Suppressor macrophage (primary cell): ENCODE data around the gene PAOX.

Source experiments
- DNase-seq, 4 experiments: peaks; one replicate each; pipeline ENCODE4 v3.0.0-alpha.2; 2020 to 2022
- total RNA-seq, 17 experiments: gene quantifications; one replicate each; lab custom pipeline; 2026; ENCODE audit warnings: mixed read lengths in 6 of 17, inconsistent platforms in 3 of 17; lab: John Stamatoyannopoulos, UW

The PAOX gene
- total RNA-seq: 0.34 to 2.4 (median 0.84) reads per million in 17 experiments

DNA sequence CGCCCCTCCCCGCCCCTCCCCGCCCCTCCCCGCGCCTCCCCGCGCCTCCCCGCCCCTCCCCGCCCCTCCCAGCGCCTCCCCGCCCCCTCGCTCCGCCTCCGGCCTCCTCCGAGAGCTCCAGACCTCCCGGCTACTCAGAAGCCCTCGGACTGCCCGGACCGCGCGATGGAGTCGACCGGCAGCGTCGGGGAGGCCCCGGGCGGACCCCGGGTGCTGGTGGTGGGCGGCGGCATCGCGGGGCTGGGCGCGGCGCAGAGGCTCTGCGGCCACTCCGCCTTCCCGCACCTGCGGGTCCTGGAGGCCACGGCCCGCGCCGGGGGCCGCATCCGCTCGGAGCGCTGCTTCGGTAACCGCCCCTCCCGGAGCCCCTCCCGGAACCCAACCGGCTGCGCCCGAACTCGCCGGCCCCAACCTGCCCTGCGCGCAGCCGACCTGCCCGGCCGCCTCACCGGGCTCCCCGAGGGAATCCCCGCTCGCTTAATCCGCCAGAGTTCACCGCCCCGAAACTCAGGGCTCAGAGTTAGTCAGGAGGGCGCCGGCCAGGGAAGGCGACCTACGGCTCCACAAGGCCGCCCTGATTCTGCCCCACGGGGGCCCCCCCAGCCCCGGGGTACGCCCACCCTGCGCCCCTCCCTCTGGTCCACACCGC is at the start of gene PAOX:
PAOX (plus strand) TSS at position 111 of the 649 bp plus-strand sequence; CDS start at position 166, 55 bp downstream.
- DNase-seq: peak; percentile 63 to 88 (median 80)

DNA sequence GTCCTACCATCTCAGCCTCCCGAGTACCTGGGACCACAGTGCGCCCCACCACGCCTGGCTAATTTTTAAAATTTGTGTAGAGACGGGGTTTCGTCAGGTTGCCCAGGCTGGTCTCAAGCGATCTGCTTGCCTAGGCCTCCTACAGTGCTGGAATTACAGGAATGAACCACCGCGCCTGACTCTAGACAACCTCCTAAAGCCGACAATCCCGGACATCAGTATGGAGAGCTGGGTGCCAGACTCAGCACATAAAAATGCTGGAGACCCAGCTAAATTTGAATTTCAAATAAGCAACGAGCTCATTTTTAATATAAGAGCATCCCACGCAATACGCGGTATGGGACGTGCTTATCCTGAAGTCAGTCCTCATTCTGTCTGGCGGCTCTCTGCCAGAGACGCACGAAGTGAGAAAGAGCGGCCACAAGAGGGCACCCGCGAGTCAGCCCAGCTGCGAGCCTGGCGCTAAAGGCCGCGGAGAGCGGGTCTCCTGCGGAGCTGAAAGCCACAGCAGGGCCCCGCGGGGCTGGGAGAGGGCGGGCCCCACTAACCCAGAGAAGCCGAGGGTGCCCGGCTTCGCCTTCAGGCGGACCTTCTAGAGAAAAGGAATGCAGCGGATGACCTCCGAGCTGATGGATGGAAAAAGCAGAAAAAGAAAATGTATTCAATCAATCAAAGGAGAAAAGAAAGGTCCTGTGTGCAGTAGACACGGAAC is 49.4 kb upstream of the PAOX start:
- DNase-seq: peak; percentile 86 to 95 (median 92)

DNA sequence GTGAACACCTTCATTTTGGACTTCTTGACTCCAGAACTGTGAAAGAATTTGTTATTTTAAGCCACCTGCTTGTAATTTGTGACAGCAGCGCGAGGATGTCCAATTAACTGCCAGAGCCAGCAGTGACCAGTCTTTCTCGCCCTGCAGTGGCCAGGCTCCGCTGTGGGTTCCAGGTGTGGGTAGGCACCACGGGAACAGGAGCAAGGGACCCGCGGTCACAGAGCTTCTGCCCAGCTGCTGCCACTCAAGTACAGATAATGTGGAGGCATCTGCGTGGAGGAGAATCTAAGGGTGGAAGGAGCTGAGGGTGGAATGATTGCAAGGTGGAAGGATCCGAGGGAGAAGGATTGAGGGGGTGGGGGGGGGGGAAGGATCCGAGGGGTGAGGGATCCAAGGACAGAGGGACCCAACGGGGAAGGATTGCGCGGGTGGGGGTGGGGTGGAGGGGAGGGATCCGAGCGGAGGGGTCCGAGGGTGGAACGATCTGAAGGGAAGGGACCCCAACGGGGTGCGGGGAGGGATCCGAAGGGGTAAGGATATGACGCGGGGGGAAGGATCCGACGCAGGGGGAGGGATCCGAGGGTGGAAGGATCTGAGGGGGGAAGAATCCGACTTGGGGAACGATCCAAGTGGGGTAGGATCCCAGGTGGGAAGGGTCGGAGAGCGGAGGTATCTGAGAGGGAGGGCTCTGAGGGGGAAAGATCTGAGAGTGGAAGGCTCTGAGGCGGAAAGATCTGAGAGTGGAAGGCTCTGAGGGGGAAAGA is 45.9 kb upstream of the PAOX start:
- no peak for DNase-seq

DNA sequence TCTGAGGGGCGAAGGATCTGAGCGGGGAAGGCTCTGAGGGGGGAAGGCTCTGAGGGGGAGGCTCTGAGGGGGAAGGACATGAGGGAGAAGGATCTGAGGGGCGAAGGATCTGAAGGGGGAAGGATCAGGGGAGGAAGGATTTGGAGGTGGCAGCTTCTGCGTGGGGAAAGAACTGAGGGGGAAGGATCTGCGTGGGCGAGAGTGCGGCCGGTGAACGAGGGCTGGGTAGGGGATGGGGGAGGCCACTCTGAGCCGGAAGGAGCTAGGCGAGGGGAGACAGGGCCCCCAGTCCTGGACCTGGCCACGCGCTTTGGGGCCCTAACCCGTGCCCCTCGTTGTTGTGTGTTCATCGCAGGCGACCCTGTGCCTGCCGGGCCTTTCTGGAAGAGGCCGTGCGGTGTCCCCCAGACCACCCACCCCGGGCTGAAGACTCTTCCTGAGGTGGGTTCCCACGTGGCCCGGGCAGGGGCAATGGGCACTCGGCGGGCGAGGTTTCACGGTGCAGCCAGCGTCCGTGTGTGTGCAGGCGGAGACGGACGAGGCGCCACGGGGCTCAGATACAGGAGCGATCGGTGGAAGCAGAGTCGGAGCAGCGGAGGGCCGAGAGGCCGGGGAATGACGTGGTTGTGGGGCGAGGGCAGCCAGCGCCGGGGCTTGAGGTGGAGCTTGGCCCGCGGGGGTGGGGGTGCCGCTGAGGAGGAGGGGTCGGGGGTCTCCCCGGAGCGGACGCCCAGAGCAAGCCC is 44.4 kb upstream of the PAOX start:
- DNase-seq: no peak

DNA sequence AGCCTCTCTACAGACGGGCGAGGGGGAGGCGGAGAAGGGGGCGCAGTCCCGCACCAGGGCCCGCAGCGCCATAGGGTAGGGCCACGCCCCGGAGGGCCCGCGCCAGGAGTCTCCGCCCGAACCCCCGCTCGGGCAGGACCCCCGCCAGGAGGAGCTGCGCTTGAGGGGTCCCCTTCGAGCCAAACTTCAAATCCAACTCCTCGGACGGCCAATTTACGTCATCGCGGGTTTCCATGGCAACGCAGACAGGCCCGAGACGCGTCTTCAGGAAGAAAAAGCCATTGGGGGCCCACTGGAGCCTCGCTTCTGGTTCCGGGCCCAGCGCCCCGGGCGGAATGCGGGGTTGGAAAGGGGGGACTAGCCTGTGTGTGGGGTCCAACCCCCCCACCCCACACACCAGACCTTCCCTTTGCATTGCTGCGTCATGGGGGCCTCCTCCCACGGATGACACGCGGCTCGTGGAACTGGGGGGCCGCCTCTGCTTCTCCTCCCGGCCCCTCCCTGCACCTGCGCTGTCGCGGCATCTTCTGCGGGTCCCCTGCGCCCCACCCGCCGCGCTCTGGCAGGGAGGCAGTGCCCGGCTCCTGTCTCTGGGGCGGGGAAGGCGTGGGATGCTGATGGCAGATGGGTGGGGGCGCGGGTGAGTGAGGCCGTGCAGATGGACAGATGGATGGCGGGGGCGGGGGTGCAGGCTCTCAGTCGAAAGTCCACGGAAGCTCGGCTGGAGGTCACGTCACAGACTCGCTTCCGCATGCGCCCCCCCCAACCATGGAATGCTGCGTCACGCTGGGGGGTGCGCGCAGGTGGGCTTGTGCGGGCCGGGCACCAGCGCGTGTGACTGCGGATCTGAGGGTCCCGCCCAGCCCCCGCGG is 43.6 kb upstream of the PAOX start:
- peak; percentile 44 to 70 (median 61) for DNase-seq

DNA sequence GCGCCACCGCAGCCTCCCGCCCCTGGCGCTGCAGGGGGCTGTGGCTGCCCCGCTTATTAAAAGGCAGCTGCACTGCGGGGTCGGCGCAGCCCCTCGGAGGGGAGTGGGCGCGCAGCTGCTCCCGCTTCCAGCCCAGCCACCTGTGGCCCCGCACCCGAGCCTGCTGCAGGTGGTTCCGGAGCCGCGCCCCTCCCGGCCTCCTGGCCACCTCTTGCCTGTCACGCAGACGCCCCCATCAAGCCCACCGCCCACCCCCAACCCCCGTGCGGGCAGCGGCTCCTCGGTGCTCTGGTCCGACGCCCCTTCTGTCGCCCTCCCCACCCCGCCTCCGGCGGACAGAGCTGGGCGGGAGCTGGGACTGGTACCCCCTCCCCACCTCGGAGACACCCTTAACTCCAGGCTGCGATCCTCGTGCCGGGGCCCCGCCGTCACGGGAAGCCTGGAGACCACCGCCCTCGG is 42.9 kb upstream of the PAOX start:
- no peak for DNase-seq

DNA sequence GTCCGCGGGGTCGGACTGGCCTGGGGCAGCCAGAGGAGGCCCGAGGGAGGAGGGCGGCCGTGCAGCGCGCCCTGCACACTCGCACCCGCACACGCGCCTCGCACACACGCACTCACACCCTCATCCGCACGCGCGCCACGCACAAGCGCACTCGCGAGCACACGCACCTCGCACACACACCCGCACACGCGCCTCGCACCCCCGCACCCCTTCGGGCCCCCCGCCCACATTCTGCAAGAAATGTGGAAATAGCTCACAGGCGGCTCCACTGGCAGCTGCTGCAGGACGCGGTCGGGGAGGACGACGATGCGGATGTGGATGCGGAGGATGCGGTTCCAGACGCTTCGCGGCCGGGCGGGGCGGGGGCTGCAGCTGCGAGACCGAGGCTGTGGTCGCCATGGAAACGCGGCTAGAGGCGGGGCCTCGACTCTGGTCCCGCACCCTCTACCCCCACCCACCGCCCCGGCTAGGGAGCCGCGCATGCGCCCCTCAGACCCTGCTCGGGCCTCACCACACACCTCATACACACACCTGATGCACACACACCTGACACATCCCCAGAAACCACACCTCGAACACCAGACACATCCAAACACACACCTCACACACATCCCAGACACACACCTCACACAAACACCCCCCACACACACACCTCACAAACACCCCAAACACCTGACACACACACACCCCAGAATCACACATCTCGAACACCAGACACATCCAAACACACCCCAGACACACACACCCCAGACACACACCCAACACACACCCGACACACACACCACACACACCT is 42.3 kb upstream of the PAOX start, which contains the start of gene CALY:
CALY (minus strand) TSS at position 320 of the 793 bp plus-strand sequence. CDS start 7,907 bp downstream, outside the sequence.
- DNase-seq: peak in 3 of 4 experiments; percentile 26 to 46 (median 34)

DNA sequence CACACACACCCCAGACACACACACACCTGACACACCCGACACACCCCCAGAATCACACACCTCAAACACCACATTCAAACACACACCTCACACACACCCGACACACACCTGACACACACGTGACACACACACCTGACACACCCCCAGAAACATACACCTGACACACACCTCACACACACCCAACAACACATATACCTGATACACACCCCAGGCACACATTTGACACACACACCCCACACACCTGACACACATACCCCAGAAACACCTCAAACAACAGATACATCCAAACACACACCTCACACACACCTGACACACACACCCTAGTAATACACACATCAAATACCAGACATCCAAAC is 41.7 kb upstream of the PAOX start:
- no peak for DNase-seq

DNA sequence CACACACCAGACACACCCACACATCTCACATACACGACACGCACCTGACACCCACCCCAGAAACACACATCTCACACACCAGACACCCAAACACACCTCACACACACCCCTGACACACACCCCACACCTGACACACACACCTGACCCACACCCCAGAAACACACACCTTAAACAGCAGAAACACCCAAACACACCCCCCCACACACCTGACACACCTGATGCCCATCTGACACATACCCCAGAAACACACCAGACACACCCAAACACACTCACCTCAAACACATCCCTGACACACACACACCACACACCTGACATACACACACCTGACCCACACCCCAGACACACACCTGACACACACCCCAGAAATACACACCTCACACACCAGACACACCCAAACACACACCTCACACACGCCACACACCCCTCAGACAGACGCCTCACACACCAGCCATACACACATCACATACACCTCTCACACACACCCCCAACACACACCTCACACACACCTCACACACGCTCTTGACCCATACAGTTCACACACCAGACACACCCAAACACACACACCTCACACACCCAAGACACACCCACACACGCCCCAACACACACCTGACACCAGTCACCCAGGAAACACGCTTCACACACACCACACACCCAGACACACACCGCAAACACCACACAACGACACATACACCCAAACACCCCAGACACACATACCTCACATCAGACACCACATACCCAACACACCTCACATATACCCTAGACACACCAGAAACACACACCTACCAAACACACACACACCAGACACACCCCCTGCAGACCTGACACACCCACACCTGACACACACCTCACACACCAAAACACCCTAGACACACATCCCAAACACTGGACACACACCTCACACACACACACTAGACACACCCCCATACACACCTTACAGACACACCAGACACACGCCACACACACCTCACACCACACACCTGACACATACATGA is 40.7 kb upstream of the PAOX start:
- no peak for DNase-seq

DNA sequence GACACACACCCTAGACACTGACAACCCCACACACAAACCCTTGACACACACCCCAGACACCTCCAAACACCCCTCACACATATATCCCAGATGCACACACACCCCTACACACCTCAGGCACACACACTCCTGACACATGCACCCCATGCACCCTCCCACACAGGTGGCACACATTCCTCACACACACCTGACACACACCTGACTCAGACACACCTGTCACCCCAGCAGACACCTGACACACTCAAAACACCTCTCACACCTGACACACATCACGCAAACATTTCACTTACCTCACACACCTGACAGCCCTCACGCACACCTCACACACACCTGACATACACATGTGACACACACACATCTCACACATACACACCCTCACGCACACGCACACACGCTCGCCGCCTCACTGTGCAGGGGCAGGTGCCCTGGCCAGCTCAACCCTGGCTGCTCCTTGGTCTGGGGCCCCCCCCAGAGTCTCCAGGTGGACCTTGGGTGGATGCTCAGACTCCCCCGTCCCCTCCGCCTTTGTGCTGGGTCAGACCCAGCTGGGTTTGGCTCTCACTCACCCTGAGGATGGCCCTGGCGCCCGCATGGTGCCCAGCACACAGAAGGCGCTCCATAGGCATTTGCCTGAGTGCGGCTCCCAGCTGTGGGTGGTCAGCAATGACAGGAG is 39.2 kb upstream of the PAOX start:
- DNase-seq: no peak

DNA sequence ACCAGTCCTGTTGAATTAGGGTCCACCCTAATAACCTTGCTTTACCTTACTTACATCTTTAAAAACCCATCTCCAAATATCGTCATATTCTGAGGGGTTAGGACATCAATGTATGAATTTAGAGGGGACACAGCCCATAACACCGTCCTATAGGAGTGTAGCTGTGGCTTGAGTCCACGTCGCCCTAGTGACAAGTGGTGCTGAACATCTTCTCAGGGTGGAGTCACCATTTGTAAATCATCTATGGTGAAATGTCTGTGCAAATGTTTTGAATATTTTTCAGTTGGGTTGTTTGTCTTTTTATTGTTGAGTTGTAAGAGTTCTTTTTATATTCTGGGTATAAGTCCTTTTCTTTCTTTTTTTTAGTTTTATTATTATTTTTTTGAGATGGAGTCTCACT is 37.1 kb upstream of the PAOX start:
- DNase-seq: no peak

DNA sequence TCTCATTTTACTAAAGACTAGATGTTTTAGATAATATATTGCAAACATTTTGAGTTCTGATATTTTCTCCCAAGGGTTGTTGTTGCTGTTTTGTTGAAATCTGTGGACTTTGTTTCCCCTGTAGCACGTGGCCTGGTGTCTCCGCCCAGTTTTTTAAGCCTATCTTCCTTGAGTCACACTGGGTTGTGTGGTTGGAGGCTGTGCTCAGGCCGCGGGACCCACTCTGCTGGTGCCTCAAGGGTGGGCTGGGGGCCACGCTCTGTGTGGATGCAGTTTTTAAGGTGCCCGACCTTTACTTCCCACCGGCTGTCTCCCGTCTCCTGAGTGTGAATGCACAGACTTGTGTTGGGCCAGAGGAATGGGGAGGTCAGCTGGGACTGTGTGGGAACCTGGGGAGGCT is 36.1 kb upstream of the PAOX start:
- no peak for DNase-seq

DNA sequence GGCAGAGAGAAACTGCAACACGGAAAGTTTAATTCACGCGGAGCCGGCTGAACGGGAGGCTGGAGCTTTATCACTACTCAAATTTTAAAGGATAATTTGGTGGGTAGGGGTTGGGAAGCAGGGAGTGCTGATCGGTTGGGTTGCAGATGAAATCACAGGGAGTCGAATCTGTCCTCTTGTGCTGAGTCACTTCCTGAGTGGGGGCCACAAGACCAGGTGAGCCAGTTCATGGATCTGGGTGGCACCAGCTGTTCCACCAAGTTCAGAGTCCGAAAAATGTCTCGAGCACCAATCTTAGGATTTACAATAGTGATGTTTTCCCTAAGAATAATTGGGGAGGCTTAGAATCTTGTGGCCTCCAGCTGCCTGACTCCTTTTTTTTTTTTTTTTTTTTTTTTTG is 35.5 kb upstream of the PAOX start:
- no peak for DNase-seq

DNA sequence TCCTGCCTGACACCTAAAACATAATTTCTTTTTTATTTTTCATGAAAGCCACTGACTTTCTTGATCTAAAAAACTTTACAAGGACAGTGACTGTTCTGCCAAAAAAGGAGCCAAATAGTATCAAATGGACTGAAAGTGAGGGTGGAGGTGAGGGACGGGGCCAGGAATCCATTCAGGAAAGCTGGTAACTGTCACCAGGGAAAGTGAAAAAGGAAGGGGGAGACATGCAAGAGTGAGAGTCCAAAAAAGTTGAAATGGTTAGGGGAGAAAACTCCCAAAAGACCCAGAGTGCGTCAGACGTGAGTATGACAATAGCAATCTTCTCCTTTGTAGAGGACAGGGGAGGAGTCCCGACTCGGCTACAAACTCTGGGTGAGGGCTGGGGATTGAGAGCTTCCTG is 34.8 kb upstream of the PAOX start:
- DNase-seq: no peak

DNA sequence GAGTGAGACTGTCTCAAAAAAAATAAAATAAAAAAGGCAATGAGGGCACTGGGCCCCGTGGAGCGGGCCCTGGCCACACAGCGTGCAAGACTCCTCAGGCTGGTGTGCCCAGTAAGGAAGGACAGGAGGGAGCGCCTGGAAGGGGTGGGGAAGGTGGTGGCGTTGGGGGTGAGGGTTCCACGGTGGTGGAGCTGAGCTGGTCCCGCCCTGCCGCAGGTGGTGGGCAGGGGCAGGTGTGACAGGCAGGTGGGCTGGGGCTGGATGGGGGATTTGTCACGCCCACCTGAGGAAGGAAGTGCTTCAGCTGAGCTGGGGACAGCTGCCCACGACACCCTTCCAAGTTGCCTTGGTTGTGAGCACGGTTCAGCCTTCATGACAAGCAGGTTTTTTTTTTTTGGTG is 32.6 kb upstream of the PAOX start:
- no peak for DNase-seq

DNA sequence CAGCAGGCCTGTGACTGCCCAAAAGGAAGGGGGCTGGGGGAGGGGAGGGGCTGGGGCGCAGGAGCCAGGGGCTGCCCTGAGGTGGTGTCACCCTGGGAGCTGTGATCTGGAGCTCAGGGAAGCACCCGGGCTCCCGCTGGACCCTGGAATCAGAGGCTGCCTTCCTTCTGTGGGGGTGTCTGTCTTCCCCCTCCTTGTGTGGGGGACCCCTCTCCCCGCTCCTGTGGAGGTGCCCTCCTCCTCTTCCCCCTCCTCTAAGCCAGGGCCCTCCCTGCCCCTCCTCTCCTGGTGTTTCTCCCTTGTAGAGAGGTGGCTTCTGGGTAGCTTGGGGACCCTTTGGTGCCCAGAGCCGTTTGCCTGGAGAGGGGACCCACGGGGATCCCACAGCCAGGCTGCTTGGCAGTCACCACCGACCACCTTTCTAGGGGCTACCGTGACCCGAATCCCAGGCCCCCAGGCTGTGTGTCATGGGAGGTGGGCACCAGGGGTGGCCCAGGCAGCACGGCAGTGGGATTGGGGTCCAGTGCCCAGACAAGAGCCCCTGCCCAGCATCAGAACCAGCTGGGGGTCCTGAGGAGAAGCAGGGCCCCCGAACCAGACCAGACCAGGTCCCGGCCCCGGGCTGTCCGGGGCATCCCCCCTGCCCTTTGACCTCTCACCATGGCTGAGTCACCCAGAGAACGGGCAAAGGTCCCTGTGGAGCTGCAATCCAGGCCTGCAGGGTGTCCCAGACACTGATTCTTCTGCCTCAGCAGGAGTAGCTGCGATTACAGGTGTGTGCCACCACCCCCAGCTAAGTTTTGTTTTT is 31.1 kb upstream of the PAOX start:
- no peak for DNase-seq

DNA sequence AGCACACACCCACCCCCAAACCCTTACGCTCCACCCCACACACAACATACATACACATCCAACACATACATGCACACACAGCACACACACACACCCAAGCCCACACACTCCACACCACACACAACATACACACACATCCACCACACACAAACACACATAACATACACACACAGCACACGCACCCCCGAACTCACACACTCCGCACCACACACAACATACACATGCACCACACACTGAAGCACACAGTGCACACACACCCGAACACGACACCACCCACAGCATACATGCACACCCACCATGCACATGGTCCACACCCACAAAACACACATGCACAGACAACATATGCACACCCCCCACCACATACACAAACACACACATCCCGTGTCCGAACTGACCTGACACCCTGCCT is 29.9 kb upstream of the PAOX start:
- DNase-seq: no peak

DNA sequence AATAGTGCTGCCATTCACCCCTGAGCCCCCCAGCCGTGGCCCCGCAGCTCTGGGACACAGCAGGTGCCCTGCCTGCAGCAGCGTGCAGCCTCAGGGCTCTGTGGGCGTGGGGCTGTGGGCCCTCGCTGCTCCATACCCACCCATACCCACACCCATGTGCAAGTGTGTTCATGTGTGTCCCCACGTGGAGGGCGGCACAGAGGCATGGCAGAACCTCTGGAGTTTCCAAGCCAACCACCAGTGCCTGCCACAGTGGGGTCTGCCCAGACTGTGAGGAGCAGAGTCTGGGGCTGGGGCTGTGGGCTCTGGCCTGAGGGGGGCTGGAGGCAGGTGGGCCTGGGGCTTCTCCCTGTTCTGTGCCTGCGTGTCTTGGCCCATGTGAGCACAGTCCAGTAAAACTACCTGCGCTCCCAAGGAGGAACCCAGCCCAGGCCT is 29.5 kb upstream of the PAOX start:
- no peak for DNase-seq
